GM19397 (cell line): ENCODE results near the gene DEFB118.
"Not testable (repeated sequence)": the region's sequence is repeated elsewhere in the genome, so short reads cannot be mapped to it uniquely, and the experiment has no call there.

Experiments used
- ATAC-seq: cut with Tn5 transposase; IDR thresholded peaks from one replicate; pipeline ENCODE4 v1.9.1; 2021; ENCODE audit warnings: mild to moderate bottlenecking, moderate library complexity; ENCODE audit not compliant: unreplicated experiment

DEFB118 gene, protein sequence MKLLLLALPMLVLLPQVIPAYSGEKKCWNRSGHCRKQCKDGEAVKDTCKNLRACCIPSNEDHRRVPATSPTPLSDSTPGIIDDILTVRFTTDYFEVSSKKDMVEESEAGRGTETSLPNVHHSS

DNA sequence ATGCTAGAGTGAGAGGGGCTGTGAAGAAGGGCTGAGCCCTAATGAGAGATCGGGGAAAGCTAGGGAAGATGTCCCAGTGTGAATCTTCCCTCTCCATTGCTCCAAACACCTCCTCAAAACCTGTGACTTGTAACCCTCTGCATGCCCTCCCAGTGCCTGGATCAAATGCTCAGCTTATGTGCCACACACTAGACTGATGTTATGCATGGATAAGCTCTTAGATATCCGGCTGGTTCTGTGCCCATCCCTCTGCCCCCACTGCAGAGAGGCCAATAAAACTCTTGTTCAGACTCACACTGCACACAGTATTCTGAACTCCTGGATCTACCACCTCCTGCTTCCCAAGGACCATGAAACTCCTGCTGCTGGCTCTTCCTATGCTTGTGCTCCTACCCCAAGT lies at the start of gene DEFB118:
DEFB118 (plus strand) TSS at position 301 of the 400 bp plus-strand sequence; CDS start at position 351, 50 bp downstream.
- no peak for ATAC-seq

DNA sequence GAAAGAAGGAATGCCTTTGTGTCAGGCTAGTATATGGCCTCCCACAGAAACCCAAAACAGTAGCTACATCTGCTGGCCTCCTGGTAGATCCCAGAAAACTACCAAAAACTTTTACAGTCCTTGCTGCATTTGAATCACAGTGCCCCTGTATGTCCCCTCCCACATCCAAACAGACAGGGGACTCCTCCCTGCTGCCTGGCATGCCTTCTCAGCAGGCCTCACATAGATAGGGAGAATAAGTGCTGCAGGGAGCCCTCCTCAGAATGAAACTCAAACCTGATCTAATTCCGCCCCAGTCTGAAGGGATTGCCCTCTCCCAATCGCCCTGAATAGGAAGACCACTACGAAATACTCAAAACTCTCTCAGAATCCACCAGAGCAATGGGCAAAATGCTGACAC lies 45.9 kb upstream of the DEFB118 start:
- ATAC-seq, result no peak

DNA sequence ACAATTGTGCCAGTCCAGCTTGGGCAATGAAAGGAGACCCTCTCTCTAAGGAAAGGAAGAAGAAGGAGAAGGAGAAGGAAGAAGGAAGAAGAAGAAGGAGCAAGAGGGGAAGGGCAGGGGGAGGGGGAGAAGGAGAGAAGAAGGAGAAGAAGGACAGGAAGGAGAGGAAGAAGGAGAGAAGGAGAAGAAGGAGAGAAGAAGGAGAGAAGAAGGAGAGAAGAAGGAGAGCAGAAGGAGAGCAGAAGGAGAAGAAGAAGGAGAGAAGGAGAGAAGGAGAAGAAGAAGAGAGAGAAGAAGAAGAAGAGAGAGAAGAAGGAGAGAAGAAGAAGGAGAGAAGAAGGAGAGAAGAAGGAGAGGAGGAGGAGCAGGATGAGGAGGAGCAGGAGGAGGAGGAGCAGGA lies 37.5 kb upstream of the DEFB118 start:
- ATAC-seq, result no peak

DNA sequence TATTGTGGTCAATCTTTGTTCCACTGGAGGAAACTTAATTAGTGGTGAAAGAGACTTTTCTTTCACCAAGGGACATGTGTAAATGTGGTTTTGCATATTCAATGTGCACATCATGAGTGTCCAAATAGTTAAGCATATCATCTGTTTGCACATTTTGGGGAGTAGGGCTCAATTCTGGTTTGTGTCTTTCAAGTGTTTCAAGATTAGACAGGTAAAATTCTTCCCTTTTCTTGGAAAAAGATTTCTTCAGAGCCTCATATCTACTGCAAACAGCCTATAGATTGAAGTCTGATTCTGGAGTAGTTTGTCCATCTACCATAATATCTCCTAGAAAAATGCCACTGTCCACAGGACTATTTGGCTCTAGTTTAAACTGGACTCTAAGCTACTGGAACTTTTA lies 26.9 kb upstream of the DEFB118 start:
- ATAC-seq, result no peak

DNA sequence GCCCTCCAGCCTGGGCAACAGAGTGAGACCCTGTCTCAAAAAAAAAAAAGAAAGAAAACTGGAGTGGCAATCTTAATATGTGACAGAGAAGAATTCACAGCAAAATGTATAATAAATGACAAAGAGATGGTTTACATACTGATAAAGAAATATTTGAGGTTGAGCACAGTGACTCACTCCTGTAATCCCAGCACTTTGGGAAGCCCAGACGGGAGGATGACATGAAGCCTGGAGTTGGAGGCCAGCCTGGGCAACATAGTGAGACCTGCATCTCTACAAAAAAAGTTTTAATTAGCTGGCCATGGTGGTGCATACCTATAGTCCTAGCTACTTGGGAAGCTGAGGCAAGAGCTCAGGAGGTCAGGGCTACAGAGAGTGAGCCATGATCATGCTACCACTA lies 12.4 kb upstream of the DEFB118 start:
- no peak for ATAC-seq

DNA sequence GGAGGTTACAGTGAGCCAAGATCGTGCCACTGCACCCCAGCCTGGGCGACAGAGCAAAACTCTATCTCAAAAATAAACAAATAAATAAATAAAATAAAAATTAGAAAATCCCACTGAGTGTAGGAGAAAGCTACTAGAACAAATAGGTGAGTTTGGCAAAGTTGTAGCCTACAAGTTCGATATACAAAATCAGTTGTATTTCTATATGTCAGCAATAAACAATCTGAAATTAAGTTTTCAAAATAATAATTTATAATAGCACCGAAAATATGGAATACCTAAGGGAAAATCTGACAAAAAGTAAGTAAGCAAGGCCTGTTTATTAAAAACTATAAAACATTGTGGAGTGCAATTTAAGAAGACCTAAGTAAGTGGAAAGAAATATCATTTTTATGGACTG lies 5.1 kb upstream of the DEFB118 start:
- ATAC-seq, result no peak

DNA sequence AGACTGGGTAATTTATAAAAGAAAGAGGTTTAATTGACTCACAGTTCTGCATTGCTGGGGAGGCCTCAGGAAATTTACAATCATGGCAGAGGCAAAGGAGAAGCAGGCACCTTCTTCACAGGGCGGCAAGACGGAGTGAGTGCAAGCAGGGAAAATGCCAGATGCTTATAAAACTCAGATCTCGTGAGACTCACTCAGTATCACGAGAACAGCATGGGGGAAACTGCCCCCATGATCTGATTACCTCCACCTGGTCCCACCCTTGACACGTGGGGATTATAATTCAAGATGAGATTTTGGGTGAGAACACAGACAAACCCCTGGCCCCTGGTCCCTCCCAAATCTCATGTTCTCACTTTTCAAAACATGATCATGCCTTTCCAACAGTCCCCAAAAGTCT lies 4.1 kb upstream of the DEFB118 start:
- ATAC-seq, result not testable (repeated sequence)

DNA sequence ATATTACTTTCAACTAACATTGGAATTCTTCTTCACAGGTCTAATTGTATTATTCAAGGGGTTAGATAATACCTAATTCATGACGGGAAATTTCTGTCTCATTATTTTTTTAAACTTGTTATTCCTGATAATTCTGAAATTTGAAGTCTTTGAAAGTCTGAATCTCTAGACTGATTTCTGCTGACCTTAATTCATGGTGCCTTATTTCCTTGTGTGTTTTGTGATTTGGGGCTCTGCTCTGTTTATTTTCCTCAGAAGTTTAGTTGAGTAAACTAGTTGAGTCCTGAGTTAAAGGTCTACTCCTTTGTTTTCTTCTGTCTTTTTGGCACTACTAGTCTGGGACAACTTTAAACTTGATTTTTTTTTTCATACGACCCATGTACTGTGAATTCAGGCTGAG lies 5.9 kb downstream of the DEFB118 start:
- no peak for ATAC-seq

DNA sequence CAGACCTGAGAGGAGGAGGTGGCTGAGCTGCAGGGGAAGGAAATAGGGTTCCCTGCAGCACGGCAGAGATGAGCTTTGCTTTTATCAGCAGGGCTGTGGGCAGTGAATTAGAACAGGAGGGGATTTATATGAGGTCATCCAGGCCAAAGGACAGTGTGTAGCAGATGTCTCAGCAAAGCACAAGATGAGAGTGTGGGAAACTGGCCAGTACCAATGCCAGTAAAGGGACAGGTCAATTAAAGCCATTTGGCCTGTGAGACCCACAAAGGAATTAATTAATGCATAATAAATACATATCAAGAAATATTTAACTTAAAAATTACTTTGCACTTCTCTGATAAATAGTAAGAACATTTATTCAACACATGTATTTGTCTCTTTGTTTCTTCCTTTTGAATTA lies 22.1 kb downstream of the DEFB118 start, which contains the start of gene DEFB119:
DEFB119 (minus strand) TSS at position 101 of the 400 bp plus-strand sequence. CDS start 107 bp downstream, outside the sequence.
- ATAC-seq, result no peak

DNA sequence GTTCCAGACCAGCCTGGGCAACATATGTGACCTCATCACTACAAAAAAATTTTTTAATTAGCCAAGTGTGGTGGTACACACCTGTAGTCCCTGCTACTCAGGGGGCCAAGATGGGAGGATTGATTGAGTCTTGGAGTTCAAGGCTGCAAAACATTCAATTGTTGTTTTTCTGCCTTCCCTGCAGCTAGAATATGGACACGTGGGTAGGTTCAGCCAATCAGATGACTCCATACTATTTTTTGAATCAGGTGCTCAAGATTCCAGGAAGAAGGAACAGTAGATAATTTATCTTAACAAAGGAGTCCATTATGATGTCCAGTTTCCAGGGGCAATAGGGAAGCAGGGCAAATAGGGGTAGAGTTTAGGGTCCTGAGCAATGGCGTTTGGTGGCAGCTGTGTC lies 24.4 kb downstream of the DEFB118 start:
- no peak for ATAC-seq

DNA sequence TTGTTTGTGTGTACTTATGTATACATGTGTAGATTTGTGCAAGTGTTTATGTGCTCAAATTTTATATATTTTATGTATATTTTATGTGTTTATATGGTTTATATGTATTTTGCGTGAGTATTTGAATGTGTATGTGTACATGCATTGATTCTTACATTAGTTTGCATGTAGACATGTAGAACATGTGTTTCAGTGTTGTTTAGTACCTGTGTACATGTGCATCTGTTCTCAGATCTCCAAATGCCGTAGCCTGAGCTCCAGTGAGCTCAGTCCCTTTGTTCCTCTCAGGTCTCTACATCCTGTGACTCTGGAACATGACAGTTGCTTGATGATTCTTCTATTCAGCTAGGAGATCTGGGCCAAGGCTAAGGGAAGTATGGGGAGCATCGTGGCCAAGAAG lies 26.5 kb downstream of the DEFB118 start:
- no peak for ATAC-seq

DNA sequence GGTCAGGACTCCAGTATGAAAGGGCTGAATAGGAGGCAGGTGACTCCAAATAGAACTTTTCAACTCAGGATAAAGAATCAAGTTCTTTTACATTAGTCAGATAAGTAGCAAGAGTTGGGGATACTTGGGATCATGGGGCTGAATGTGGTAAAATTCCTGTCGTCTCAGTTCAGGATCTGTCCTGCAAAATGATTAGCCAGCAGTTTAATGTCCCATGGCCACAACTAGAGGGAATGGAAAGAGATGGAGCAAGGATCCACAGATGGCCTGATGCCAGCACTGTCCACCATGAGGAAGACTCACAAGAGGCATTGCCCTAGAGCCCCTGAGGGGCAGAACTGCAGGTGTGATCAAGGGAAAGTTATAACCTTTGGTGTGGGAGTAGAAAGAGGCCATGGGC lies 35.5 kb downstream of the DEFB118 start:
- no peak for ATAC-seq

DNA sequence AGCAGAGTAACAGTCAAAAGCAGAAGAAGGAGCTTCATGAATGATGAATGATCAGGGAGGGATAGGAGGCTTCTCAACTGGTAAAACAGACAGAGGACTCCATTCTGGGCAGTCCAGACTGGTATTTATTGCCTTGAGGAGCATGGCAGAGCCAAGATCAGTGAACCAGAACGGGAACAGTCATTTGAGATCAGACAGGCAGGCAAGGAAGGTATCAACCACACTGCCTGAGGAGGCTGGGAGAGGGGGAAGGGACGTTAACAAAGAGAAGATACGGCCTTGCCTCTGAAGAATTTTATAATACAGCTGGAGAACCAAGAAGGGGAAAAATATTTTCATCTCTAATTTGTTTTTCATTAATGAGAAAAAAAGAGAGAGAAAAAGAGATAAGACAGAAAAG lies 37.7 kb downstream of the DEFB118 start, which contains the start of gene DEFB121:
DEFB121 (minus strand) TSS at position 101 of the 400 bp plus-strand sequence; CDS start at position 38, 63 bp downstream.
- ATAC-seq, result no peak

DNA sequence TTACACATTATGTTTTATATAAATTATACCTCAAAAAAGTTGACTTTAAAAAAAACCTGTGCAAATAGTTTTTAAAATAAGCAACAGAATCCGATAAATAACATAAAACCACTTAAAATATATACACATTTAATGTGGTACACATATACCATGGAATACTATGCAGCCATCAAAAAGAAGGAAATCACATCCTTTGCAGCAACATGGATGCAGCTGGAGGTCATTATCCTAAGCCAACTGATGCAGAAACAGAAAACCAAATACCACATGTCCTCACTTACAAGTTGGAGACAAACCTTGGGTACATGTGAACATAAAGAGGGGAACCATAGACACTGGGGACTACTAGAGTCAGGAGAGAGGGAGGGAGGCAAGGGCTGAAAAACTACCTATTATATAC lies 41.6 kb downstream of the DEFB118 start:
- ATAC-seq, result no peak

DNA sequence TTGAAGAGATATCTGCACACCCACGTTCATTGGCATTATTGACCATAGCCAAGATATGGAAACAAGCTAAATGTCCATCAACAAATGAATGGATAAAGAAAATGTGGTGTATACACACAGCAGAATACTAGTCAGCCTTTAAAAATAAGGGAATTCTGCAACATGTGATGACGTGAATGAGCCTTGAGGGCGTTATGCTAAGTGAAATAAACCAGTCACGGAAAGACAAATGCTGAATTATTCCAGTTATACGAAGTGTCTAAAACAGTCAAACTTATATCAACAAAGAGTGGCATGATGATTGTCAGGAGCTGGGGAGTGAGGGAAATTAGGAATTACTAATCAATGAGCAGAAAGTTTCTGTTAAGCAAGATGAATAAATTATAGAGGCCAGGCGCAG lies 46.0 kb downstream of the DEFB118 start:
- no peak for ATAC-seq

DNA sequence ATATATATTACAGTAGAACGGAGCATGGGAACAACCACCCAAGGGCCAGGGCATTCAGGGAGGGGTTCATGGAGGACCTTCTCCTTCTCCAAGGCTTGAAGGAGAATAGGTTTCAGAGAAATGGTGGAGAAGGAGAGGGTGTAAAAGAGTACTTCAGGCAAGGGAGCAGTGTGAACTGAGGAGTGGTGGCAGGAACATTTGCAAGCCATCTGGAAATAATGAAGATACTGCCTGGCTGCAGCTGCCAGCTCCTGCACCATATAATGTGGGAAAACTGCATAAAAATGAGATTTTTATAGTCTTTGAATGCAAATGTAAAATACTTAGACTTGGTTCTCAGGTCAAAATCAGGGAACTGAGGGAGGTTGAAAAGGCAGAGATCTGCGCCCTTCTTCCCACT lies 47.3 kb downstream of the DEFB118 start:
- ATAC-seq, result no peak

DNA sequence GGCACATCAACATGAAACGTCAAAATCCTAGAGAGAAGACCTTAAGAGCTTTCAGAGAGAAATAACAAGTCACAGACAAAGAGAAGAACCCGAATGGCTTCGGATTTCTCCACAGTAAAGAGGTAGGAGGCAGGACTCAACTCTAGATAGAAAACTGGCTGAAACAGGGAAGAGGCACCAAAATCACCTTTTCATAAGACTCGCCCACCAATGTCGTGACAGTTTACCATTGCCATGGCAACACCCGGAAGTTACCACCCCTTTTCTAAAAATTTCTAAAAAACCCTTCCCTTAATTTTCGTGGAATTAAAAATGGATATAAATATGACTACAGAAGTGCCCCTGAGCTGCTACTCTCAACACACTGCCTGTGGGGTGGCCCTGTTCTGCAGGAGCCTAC lies 49.9 kb downstream of the DEFB118 start:
- ATAC-seq, result no peak
